HCT116 (cell line): ENCODE data around the gene GALNT17. TPM values are rescaled to one million over a fixed set of nuclear protein-coding genes. Genes with fewer than 3 reads are reported as not detected.

Experiments
- ATAC-seq: fragments of 200-7000 bp; cut with Tn5 transposase; 2 replicates; pipeline ENCODE4 v1.9.1; 2020; ENCODE audit warnings: mild to moderate bottlenecking, moderate library complexity
- BruUV-seq: library from RNA; stranded (reverse); fragments of 400-500 nt; replicated peaks from 2 replicates; lab custom pipeline; 2021; lab: Mats Ljungman, UMichigan
- CTCF ChIA-PET: fragments of 300-600 bp; sonication (Branson Sonifier 250); formaldehyde crosslinking; loops from one replicate; lab custom pipeline; 2021; ENCODE audit warnings: antibody characterized with exemption; lab: Charles Lee
- POLR2A ChIA-PET: fragments of 300-600, 350-600 bp; sonication (Branson Sonifier 250); formaldehyde crosslinking; loops from one replicate; lab custom pipeline; 2021; ENCODE audit warnings: antibody characterized with exemption; lab: Charles Lee
- RAD21 ChIA-PET, 2 experiments: fragments of 300-600 bp; sonication (Branson Sonifier 250); formaldehyde crosslinking; loops; one replicate each; lab custom pipeline; 2023; ENCODE audit warnings: low total read pairs in 2 of 2; ENCODE audit not compliant: uncharacterized antibody in 2 of 2, unreplicated experiment in 2 of 2, low non-redundant PET in 1 of 2; lab: Charles Lee
- DNase-seq: peaks from one replicate; pipeline ENCODE4 v3.0.0-alpha.2; 2010; ENCODE audit warnings: low read depth, low spot score
- H2AFZ ChIP-seq: fragments of 200-600 bp; shearing (Covaris generic), sonication (generic); 2 replicates; pipeline ENCODE4 v1.6.1; 2017; ENCODE audit warnings: low read depth, mixed run types, mixed read lengths, antibody characterized with exemption, low read length; ENCODE audit not compliant: poor library complexity, severe bottlenecking
- H3K27ac ChIP-seq: 2 replicates; pipeline ENCODE4 v1.5.1; 2012; ENCODE audit warnings: low read depth, low read length
- H3K27me3 ChIP-seq: fragments of 200-600 bp; sonication (generic); 2 replicates; pipeline ENCODE4 v1.6.1; 2016; ENCODE audit warnings: mixed run types, low read length, mixed read lengths; ENCODE audit not compliant: insufficient read depth
- H3K36me3 ChIP-seq, 2 experiments: fragments of 200-500 bp in 1 of 2; fragments of 200-600 bp in 1 of 2; sonication (Bioruptor generic) in 1 of 2; sonication (generic) in 1 of 2; 2 replicates each; pipeline versions ENCODE4 v1.5.1 to v1.6.1; 2014 to 2016; ENCODE audit warnings: low read length in 2 of 2, inconsistent platforms in 1 of 2, mixed read lengths in 1 of 2, mixed run types in 1 of 2; ENCODE audit not compliant: insufficient read depth in 2 of 2, control insufficient read depth in 1 of 2
- H3K4me1 ChIP-seq, 2 experiments: fragments of 200-600 bp in 1 of 2; sonication (generic) in 1 of 2; 2 replicates each; pipeline versions ENCODE4 v1.5.1 to v1.6.1; 2012 to 2017; ENCODE audit warnings: low read length in 2 of 2, inconsistent platforms in 1 of 2, mild to moderate bottlenecking in 1 of 2, mixed read lengths in 1 of 2, mixed run types in 1 of 2, moderate library complexity in 1 of 2; ENCODE audit not compliant: insufficient read depth in 2 of 2, control insufficient read depth in 1 of 2
- H3K4me2 ChIP-seq: fragments of 200-600 bp; sonication (generic); 2 replicates; pipeline ENCODE4 v1.6.1; 2017; ENCODE audit warnings: mixed run types, low read length, mixed read lengths
- H3K4me3 ChIP-seq, 2 experiments: fragments of 200-600 bp in 1 of 2; sonication (generic) in 1 of 2; replicated peaks in 1 of 2; 2 replicates each; pipeline ENCODE4 v1.5.1; 2011 to 2016; ENCODE audit warnings: low read length in 2 of 2, control low read depth in 1 of 2, low read depth in 1 of 2, mild to moderate bottlenecking in 1 of 2, mixed read lengths in 1 of 2, mixed run types in 1 of 2
- H3K79me2 ChIP-seq: fragments of 200-600 bp; sonication (generic); 2 replicates; pipeline ENCODE4 v1.6.1; 2017; ENCODE audit warnings: mild to moderate bottlenecking, mixed run types, low read length, moderate library complexity, mixed read lengths; ENCODE audit not compliant: insufficient read depth
- H3K9ac ChIP-seq: fragments of 200-600 bp; sonication (generic); 2 replicates; pipeline ENCODE4 v1.6.1; 2016; ENCODE audit warnings: low read length, mixed read lengths
- H3K9me2 ChIP-seq: fragments of 200-600 bp; sonication (generic), shearing (Covaris generic); 2 replicates; pipeline ENCODE4 v1.6.1; 2017; ENCODE audit warnings: mixed run types, mild to moderate bottlenecking, moderate library complexity; ENCODE audit not compliant: insufficient read depth
- H3K9me3 ChIP-seq, 2 experiments: fragments of 200-500 bp in 1 of 2; fragments of 200-600 bp in 1 of 2; sonication (Bioruptor generic) in 1 of 2; sonication (generic) in 1 of 2; 2 replicates each; pipeline ENCODE4 v1.6.1; 2014 to 2017; ENCODE audit warnings: low read length in 2 of 2, mixed read lengths in 2 of 2, inconsistent platforms in 1 of 2, low read depth in 1 of 2, mild to moderate bottlenecking in 1 of 2, mixed run types in 1 of 2, moderate library complexity in 1 of 2; ENCODE audit not compliant: control insufficient read depth in 1 of 2, insufficient read depth in 1 of 2
- H4K20me1 ChIP-seq: fragments of 200-600 bp; sonication (generic), shearing (Covaris generic); 2 replicates; pipeline ENCODE4 v1.6.1; 2017; ENCODE audit warnings: mixed run types, mild to moderate bottlenecking, moderate library complexity; ENCODE audit not compliant: insufficient read depth
- CTCF ChIP-seq, 3 experiments: fragments of 200-600 bp in 1 of 3; sonication (generic) in 1 of 3; IDR thresholded peaks in 2 of 3; conservative IDR thresholded peaks in 1 of 3; 2 replicates each; pipeline ENCODE4 v1.5.1; 2012 to 2017; ENCODE audit warnings: low read depth in 2 of 3, low read length in 2 of 3, antibody characterized with exemption in 1 of 3, borderline replicate concordance in 1 of 3, control low read depth in 1 of 3, mild to moderate bottlenecking in 1 of 3, mixed read lengths in 1 of 3, mixed run types in 1 of 3, moderate library complexity in 1 of 3; ENCODE audit not compliant: insufficient read depth in 1 of 3
- EGR1 ChIP-seq: IDR thresholded peaks from 2 replicates; pipeline ENCODE4 v1.6.1; 2012; ENCODE audit warnings: low read depth
- ELF1 ChIP-seq: IDR thresholded peaks from 2 replicates; pipeline ENCODE4 v1.6.1; 2012; ENCODE audit warnings: low read depth, borderline replicate concordance
- EZH2phosphoT487 ChIP-seq: fragments of 200-600 bp; IDR thresholded peaks from 2 replicates; pipeline ENCODE4 v1.6.1; 2018; ENCODE audit warnings: antibody characterized with exemption, borderline replicate concordance
- MAX ChIP-seq: IDR thresholded peaks from 2 replicates; pipeline ENCODE4 v1.6.1; 2012
- POLR2A ChIP-seq: IDR thresholded peaks from 2 replicates; pipeline ENCODE4 v1.7.0; 2011; ENCODE audit warnings: borderline replicate concordance; ENCODE audit not compliant: insufficient read depth, insufficient read length; ENCODE audit errors: extremely low read depth
- REST ChIP-seq: IDR thresholded peaks from 2 replicates; pipeline ENCODE4 v1.6.1; 2012; ENCODE audit warnings: low read depth
- SIN3A ChIP-seq: IDR thresholded peaks from 2 replicates; pipeline ENCODE4 v1.6.1; 2012; ENCODE audit warnings: low read depth
- SP1 ChIP-seq: IDR thresholded peaks from 2 replicates; pipeline ENCODE4 v1.6.1; 2012; ENCODE audit warnings: low read depth
- SRF ChIP-seq: IDR thresholded peaks from 2 replicates; pipeline ENCODE4 v1.6.1; 2012; ENCODE audit warnings: low read depth
- YY1 ChIP-seq: IDR thresholded peaks from 2 replicates; pipeline ENCODE4 v1.6.1; 2011; ENCODE audit warnings: low read length, low read depth, moderate library complexity, mild to moderate bottlenecking; ENCODE audit not compliant: insufficient replicate concordance; ENCODE audit errors: extremely low read depth
- ZBTB33 ChIP-seq: IDR thresholded peaks from 2 replicates; pipeline ENCODE4 v1.6.1; 2011; ENCODE audit warnings: mild to moderate bottlenecking, low read length, moderate library complexity; ENCODE audit not compliant: insufficient replicate concordance; ENCODE audit errors: extremely low read depth
- ZFX ChIP-seq: fragments of 450-650 bp; IDR thresholded peaks from 2 replicates; pipeline ENCODE4 v1.6.1; 2017
- intact Hi-C: fragments of 100-400 bp; cut with micrococcal nuclease; formaldehyde crosslinking; loops from 2 replicates; pipeline ENCODE4 v1.10.0; 2022
- total RNA-seq: library from RNA; stranded (reverse); gene quantifications from one replicate; pipeline ENCODE4 v1.2.1, GENCODE V29; 2021; ENCODE audit not compliant: unreplicated experiment

GALNT17 gene
- total RNA-seq, 1 experiment from 2014 or later, result not detected

GRCh38 chr7:71323726-71324125 is 191.8 kb downstream of the GALNT17 start:
- Histone ChIP-seq H3K9me2 (no peaks in the 10 kb centered on the region), H3K4me2 (no peak overlapping the region), H3K36me3 (no peaks in the 10 kb centered on the region), H3K9me3 (peaks cover 6 to 7% of the 10 kb centered on the region in 2 experiments; a peak in 2 of 4 replicates), H4K20me1 (no peaks in the 10 kb centered on the region), H3K27me3 (no peaks in the 10 kb centered on the region), H3K27ac (no peak overlapping the region), H3K9ac (no peak overlapping the region), H2AFZ (no peak overlapping the region), H3K4me1 (no peaks in the 10 kb centered on the region), H3K79me2 (no peaks in the 10 kb centered on the region), H3K4me3 (no peak overlapping the region)
- intact Hi-C loops, result no loop called here
- ChIA-PET CTCF (no interaction called here), POLR2A (no interaction called here), RAD21 (no interaction called here)
- DNase-seq (no peak), ATAC-seq (no peak)
- no TSS peak for BruUV-seq
- TF ChIP-seq EGR1, result no peak
- TF ChIP-seq SRF, result no peak
- no peak for TF ChIP-seq SP1
- TF ChIP-seq SIN3A, result no peak
- no peak for TF ChIP-seq YY1
- TF ChIP-seq REST, result no peak
- TF ChIP-seq ZFX, result no peak

GRCh38 chr7:71325151-71325550 is 193.2 kb downstream of the GALNT17 start:
- H3K9me2 ChIP-seq, result no peaks in the 10 kb centered on the region
- no peaks in the 10 kb centered on the region for H4K20me1 ChIP-seq
- ChIA-PET POLR2A (no interaction called here), CTCF (no interaction called here), RAD21 (no interaction called here)
- no peak overlapping the region for H3K9ac ChIP-seq
- ATAC-seq (no peak), DNase-seq (no peak)
- H3K4me3 ChIP-seq, result no peak overlapping the region
- no peaks in the 10 kb centered on the region for H3K27me3 ChIP-seq
- no TSS peak for BruUV-seq
- no peak overlapping the region for H2AFZ ChIP-seq
- H3K4me1 ChIP-seq, result no peaks in the 10 kb centered on the region
- H3K4me2 ChIP-seq, result no peak overlapping the region
- no peak overlapping the region for H3K27ac ChIP-seq
- intact Hi-C loops, result no loop called here
- H3K9me3 ChIP-seq, result peaks cover 0 to 7% of the 10 kb centered on the region in 2 experiments; a peak in 2 of 4 replicates
- H3K36me3 ChIP-seq, result no peaks in the 10 kb centered on the region
- no peaks in the 10 kb centered on the region for H3K79me2 ChIP-seq
- TF ChIP-seq ELF1 (no peak), POLR2A (no peak), MAX (no peak), CTCF (IDR thresholded peaks at IDR 0.05 in 2 of 3, conservative IDR thresholded peaks at IDR 0.05 in 1 of 3; ENCODE audit: borderline replicate concordance in 1 of 3, insufficient read depth in 1 of 3, low read depth in 2 of 3, low read length in 2 of 3) (no peak), ZBTB33 (no peak), EZH2phosphoT487 (no peak)
